Smooth muscle cell (in vitro differentiated cells): Measurements from ENCODE around the gene PLEKHA7. TPM values are rescaled to one million over a fixed set of nuclear protein-coding genes. Genes with fewer than 3 reads are reported as not detected.
"Not testable (repeated sequence)": the region's sequence is repeated elsewhere in the genome, so short reads cannot be mapped to it uniquely, and the experiment has no call there.

ENCODE experiments used
- DNase-seq: peaks from one replicate; lab custom pipeline; 2025; ENCODE audit not compliant: unreplicated experiment; lab: John Stamatoyannopoulos, UW
- H2AFZ ChIP-seq: fragments of 200-600 bp; sonication (generic); 2 replicates; pipeline ENCODE4 v1.6.0; 2016; ENCODE audit warnings: antibody characterized with exemption, low read depth, mild to moderate bottlenecking
- H3F3A ChIP-seq: fragments of 200-600 bp; sonication (generic); 2 replicates; pipeline ENCODE4 v1.6.0; 2017; ENCODE audit warnings: antibody characterized with exemption, low read depth
- H3K27ac ChIP-seq: fragments of 200-600 bp; sonication (generic); 2 replicates; pipeline ENCODE4 v1.5.1; 2016; ENCODE audit warnings: low read depth, mild to moderate bottlenecking
- H3K27me3 ChIP-seq: fragments of 200-600 bp; sonication (generic); 2 replicates; pipeline ENCODE4 v1.6.1; 2016; ENCODE audit warnings: low read depth, mild to moderate bottlenecking
- H3K36me3 ChIP-seq: fragments of 200-600 bp; sonication (generic); 2 replicates; pipeline ENCODE4 v1.5.1; 2016; ENCODE audit warnings: low read depth
- H3K4me1 ChIP-seq: fragments of 200-600 bp; sonication (generic); 2 replicates; pipeline ENCODE4 v1.5.1; 2016; ENCODE audit warnings: low read depth
- H3K4me2 ChIP-seq: fragments of 200-600 bp; sonication (generic); 2 replicates; pipeline ENCODE4 v1.6.0; 2016; ENCODE audit warnings: mild to moderate bottlenecking
- H3K4me3 ChIP-seq: fragments of 200-600 bp; sonication (generic); 2 replicates; pipeline ENCODE4 v1.5.1; 2016; ENCODE audit warnings: mild to moderate bottlenecking
- H3K79me2 ChIP-seq: fragments of 200-600 bp; sonication (generic); 2 replicates; pipeline ENCODE4 v1.6.0; 2016; ENCODE audit warnings: low read depth, mild to moderate bottlenecking
- H3K9ac ChIP-seq: fragments of 200-600 bp; sonication (generic); 2 replicates; pipeline ENCODE4 v1.6.0; 2016; ENCODE audit warnings: low read depth
- H3K9me3 ChIP-seq: fragments of 200-600 bp; sonication (generic); replicated peaks from 2 replicates; pipeline ENCODE4 v1.5.1; 2016; ENCODE audit warnings: low read depth
- H4K20me1 ChIP-seq: fragments of 200-600 bp; sonication (generic); 2 replicates; pipeline ENCODE4 v1.6.0; 2016; ENCODE audit warnings: low read depth
- CTCF ChIP-seq: fragments of 200-600 bp; sonication (generic); IDR thresholded peaks from 2 replicates; pipeline ENCODE4 v1.5.1; 2017; ENCODE audit warnings: borderline replicate concordance, mild to moderate bottlenecking, antibody characterized with exemption; ENCODE audit not compliant: insufficient read depth, poor library complexity, severe bottlenecking
- WGBS: methylation state at CpG from one replicate; pipeline ENCODE4 v1.1.7; 2016; ENCODE audit warnings: low lambda C conversion rate; 5-methylcytosine and 5-hydroxymethylcytosine counted together
- polyA plus RNA-seq: library from polyadenylated mRNA; unstranded; fragments of >200 nt; fragmentation: Nextera tagmentation; extraction: Ambion mirVana; gene quantifications from 2 replicates; pipeline ENCODE4 v1.2.1, GENCODE V29; 2016
- total RNA-seq: library from RNA; depleted of rRNA; stranded (reverse); fragments of >200 nt; gene quantifications from 2 replicates; pipeline ENCODE4 v1.2.3, GENCODE V29; 2014

The PLEKHA7 gene
- total and polyA plus RNA-seq, 2 experiments from 2014 or later: 0.19 to 22.2 TPM

- Histone ChIP-seq H3K4me3 (no peak overlapping the region), H4K20me1 (no peaks in the 10 kb centered on the region), H3K9ac (no peak overlapping the region), H3K4me2 (no peak overlapping the region), H3K27ac (no peak overlapping the region), H2AFZ (no peak overlapping the region), H3K79me2 (no peaks in the 10 kb centered on the region), H3K27me3 (peaks cover 3% of the 10 kb centered on the region), H3K36me3 (no peaks in the 10 kb centered on the region), H3K9me3 (no peaks in the 10 kb centered on the region), H3F3A (no peaks in the 10 kb centered on the region), H3K4me1 (peaks cover 10% of the 10 kb centered on the region)
- no peak for DNase-seq
- no peak for TF ChIP-seq CTCF
- WGBS: 98% methylated on average over 3 of the region's 3 CpGs
Measured at GRCh38 chr11:16909359-16910035, 104.7 kb downstream of the PLEKHA7 start.

GRCh38 chr11:16905375-16905774 lies 108.8 kb downstream of the PLEKHA7 start:
- Histone ChIP-seq H3K9me3 (no peaks in the 10 kb centered on the region), H2AFZ (no peak overlapping the region), H3K36me3 (no peaks in the 10 kb centered on the region), H3F3A (no peaks in the 10 kb centered on the region), H3K79me2 (no peaks in the 10 kb centered on the region), H3K27me3 (no peaks in the 10 kb centered on the region), H3K27ac (no peak overlapping the region), H3K4me3 (no peak overlapping the region), H4K20me1 (no peaks in the 10 kb centered on the region), H3K4me2 (no peak overlapping the region), H3K4me1 (no peaks in the 10 kb centered on the region), H3K9ac (no peak overlapping the region)
- 100% methylated on average over 1 of the region's 1 CpG for WGBS
- DNase-seq: no peak
- no peak for TF ChIP-seq CTCF

GRCh38 chr11:16904761-16905160 lies 109.5 kb downstream of the PLEKHA7 start:
- H3K36me3 ChIP-seq, H3K4me2 ChIP-seq, H3K9me3 ChIP-seq, H3K4me3 ChIP-seq, H3K4me1 ChIP-seq, H3F3A ChIP-seq, H3K79me2 ChIP-seq, H3K27me3 ChIP-seq, H3K9ac ChIP-seq, H2AFZ ChIP-seq, H3K27ac ChIP-seq, DNase-seq, H4K20me1 ChIP-seq: not testable (repeated sequence)
- 91% methylated on average over 2 of the region's 2 CpGs for WGBS

GRCh38 chr11:16902781-16903378 lies 111.3 kb downstream of the PLEKHA7 start:
- Histone ChIP-seq H3K27ac (peak overlapping the region; percentile 25), H3K36me3 (no peaks in the 10 kb centered on the region), H3K4me2 (no peak overlapping the region), H4K20me1 (no peaks in the 10 kb centered on the region), H3F3A (no peaks in the 10 kb centered on the region), H3K9ac (no peak overlapping the region), H2AFZ (no peak overlapping the region), H3K27me3 (no peaks in the 10 kb centered on the region), H3K4me1 (peaks cover 3% of the 10 kb centered on the region), H3K9me3 (no peaks in the 10 kb centered on the region), H3K4me3 (no peak overlapping the region), H3K79me2 (no peaks in the 10 kb centered on the region)
- TF ChIP-seq CTCF: no peak
- WGBS: 61% methylated on average over 2 of the region's 2 CpGs
- no peak for DNase-seq
